Activated naive CD4-positive, alpha-beta T cell (primary cell): ENCODE results near the gene PSG5.
"Not testable (repeated sequence)": the region's sequence is repeated elsewhere in the genome, so short reads cannot be mapped to it uniquely, and the experiment has no call there.

Experiments used
- DNase-seq, 4 experiments: peaks; one replicate each; lab custom pipeline; 2025; lab: John Stamatoyannopoulos, UW

The PSG5 gene

GRCh38 chr19:43188092-43188491 is 1.8 kb upstream of the PSG5 start:
- DNase-seq: not testable (repeated sequence)

GRCh38 chr19:43181869-43182771 is 4.2 kb downstream of the PSG5 start:
- not testable (repeated sequence) for DNase-seq

GRCh38 chr19:43179569-43180147 is 6.7 kb downstream of the PSG5 start:
- not testable (repeated sequence) for DNase-seq

GRCh38 chr19:43178577-43178976 is 7.8 kb downstream of the PSG5 start:
- DNase-seq: not testable (repeated sequence)

GRCh38 chr19:43165906-43166305 is 20.4 kb downstream of the PSG5 start:
- DNase-seq: not testable (repeated sequence)

GRCh38 chr19:43163135-43163534 is 23.2 kb downstream of the PSG5 start:
- DNase-seq: not testable (repeated sequence)

- DNase-seq: not testable (repeated sequence)
Observed at GRCh38 chr19:43162261-43162660, 24.1 kb downstream of the PSG5 start.

GRCh38 chr19:43152214-43152613 is 34.1 kb downstream of the PSG5 start:
- DNase-seq: no peak

- not testable (repeated sequence) for DNase-seq
Observed at GRCh38 chr19:43149788-43150187, 36.5 kb downstream of the PSG5 start.

GRCh38 chr19:43148233-43148632 is 38.1 kb downstream of the PSG5 start:
- DNase-seq: no peak

- not testable (repeated sequence) for DNase-seq
Observed at GRCh38 chr19:43141763-43142162, 44.6 kb downstream of the PSG5 start.

- no peak for DNase-seq
Observed at GRCh38 chr19:43132696-43133095, 53.6 kb downstream of the PSG5 start.

GRCh38 chr19:43131281-43131842 is 55.0 kb downstream of the PSG5 start:
- DNase-seq: not testable (repeated sequence)

- DNase-seq: not testable (repeated sequence)
Observed at GRCh38 chr19:43129197-43129596, 57.1 kb downstream of the PSG5 start.

GRCh38 chr19:43127336-43127735 is 59.0 kb downstream of the PSG5 start:
- DNase-seq: not testable (repeated sequence)

GRCh38 chr19:43126720-43127119 is 59.6 kb downstream of the PSG5 start:
- no peak for DNase-seq

GRCh38 chr19:43124360-43124759 is 62.0 kb downstream of the PSG5 start:
- no peak for DNase-seq

- DNase-seq: not testable (repeated sequence)
Observed at GRCh38 chr19:43120433-43121026, 65.8 kb downstream of the PSG5 start.

GRCh38 chr19:43119526-43119925 is 66.8 kb downstream of the PSG5 start:
- DNase-seq: not testable (repeated sequence)
